H1 (cell line): ENCODE data around the gene SHLD3. TPM values are rescaled to one million over a fixed set of nuclear protein-coding genes. Genes with fewer than 3 reads are reported as not detected.

ENCODE experiments used
- CTCF ChIA-PET: fragments of 300-600 bp; sonication (Branson Sonifier 250); formaldehyde crosslinking; loops from one replicate; lab custom pipeline; 2021; ENCODE audit not compliant: partially characterized antibody; lab: Charles Lee
- POLR2A ChIA-PET: fragments of 300-600 bp; sonication (Branson Sonifier 250); formaldehyde crosslinking; loops from one replicate; lab custom pipeline; 2021; ENCODE audit warnings: inconsistent platforms; ENCODE audit not compliant: partially characterized antibody; lab: Charles Lee
- DNase-seq, 2 experiments: peaks; one replicate each; pipeline versions ENCODE4 v3.0.0 to v3.0.0-alpha.2; 2010 to 2022; ENCODE audit warnings: low spot score in 2 of 2, low read depth in 1 of 2, mixed read lengths in 1 of 2
- FAIRE-seq: peaks from 2 replicates; lab custom pipeline; 2011; peaks lifted over from hg19 to GRCh38; lab: Jason Lieb, UNC
- H2AFZ ChIP-seq: 2 replicates; pipeline ENCODE4 v1.8.1; 2012; ENCODE audit warnings: low read length, inconsistent platforms
- H2AK5ac ChIP-seq: 2 replicates; pipeline ENCODE4 v1.6.1; 2013; ENCODE audit warnings: low read depth, low read length
- H2BK120ac ChIP-seq: replicated peaks from 2 replicates; pipeline ENCODE3; 2013; ENCODE audit warnings: low read depth, low read length, inconsistent platforms
- H2BK12ac ChIP-seq: 2 replicates; pipeline ENCODE4 v1.6.1; 2013; ENCODE audit warnings: low read depth, low read length
- H2BK15ac ChIP-seq: 2 replicates; pipeline ENCODE4 v1.6.1; 2013; ENCODE audit warnings: low read length
- H2BK20ac ChIP-seq: 2 replicates; pipeline ENCODE4 v1.6.1; 2013; ENCODE audit warnings: low read length
- H2BK5ac ChIP-seq: 2 replicates; pipeline ENCODE4 v1.6.1; 2013; ENCODE audit warnings: low read depth, low read length
- H3K14ac ChIP-seq: 2 replicates; pipeline ENCODE4 v1.6.1; 2013; ENCODE audit warnings: inconsistent platforms; ENCODE audit not compliant: insufficient read length
- H3K18ac ChIP-seq: 2 replicates; pipeline ENCODE4 v1.6.1; 2013; ENCODE audit warnings: low read length; ENCODE audit errors: extremely low read depth
- H3K23ac ChIP-seq: 2 replicates; pipeline ENCODE4 v1.6.1; 2013; ENCODE audit warnings: inconsistent platforms; ENCODE audit not compliant: insufficient read length
- H3K23me2 ChIP-seq: 2 replicates; pipeline ENCODE4 v1.6.1; 2013; ENCODE audit warnings: low read depth, low read length
- H3K27ac ChIP-seq: 2 replicates; pipeline ENCODE4 v1.6.1; 2011; ENCODE audit warnings: low read depth, low read length, inconsistent platforms
- H3K27me3 ChIP-seq, 4 experiments: replicated peaks in 1 of 4; 1 replicate in 1 of 4; 2 replicates in 3 of 4; pipeline versions ENCODE4 v1.6.1 to v1.8.1; 2011 to 2013; ENCODE audit warnings: low read length in 3 of 4, mild to moderate bottlenecking in 3 of 4, inconsistent platforms in 2 of 4, mixed read lengths in 2 of 4, moderate library complexity in 1 of 4; ENCODE audit not compliant: control insufficient read depth in 3 of 4, insufficient read depth in 3 of 4; ENCODE audit errors: extremely low read depth in 1 of 4
- H3K36me3 ChIP-seq, 4 experiments: 2 replicates each; pipeline versions ENCODE4 v1.6.1 to v1.8.1; 2011 to 2013; ENCODE audit warnings: mild to moderate bottlenecking in 4 of 4, low read length in 3 of 4, moderate library complexity in 2 of 4, control low read depth in 1 of 4, inconsistent platforms in 1 of 4; ENCODE audit not compliant: insufficient read depth in 4 of 4, control insufficient read depth in 2 of 4
- H3K4ac ChIP-seq: replicated peaks from 2 replicates; pipeline ENCODE3; 2013; ENCODE audit warnings: low read length, low read depth, mixed read lengths, inconsistent platforms; ENCODE audit not compliant: insufficient read length
- H3K4me1 ChIP-seq, 4 experiments: replicated peaks in 1 of 4; 1 replicate in 1 of 4; 2 replicates in 3 of 4; pipeline versions ENCODE4 v1.6.1 to v1.8.1; 2011 to 2013; ENCODE audit warnings: low read length in 3 of 4, inconsistent platforms in 2 of 4, mixed read lengths in 1 of 4; ENCODE audit not compliant: insufficient read depth in 4 of 4, control insufficient read depth in 3 of 4
- H3K4me2 ChIP-seq, 2 experiments: 2 replicates each; pipeline versions ENCODE4 v1.6.1 to v1.8.1; 2011 to 2013; ENCODE audit warnings: low read depth in 2 of 2, low read length in 2 of 2, control low read depth in 1 of 2, inconsistent platforms in 1 of 2, mild to moderate bottlenecking in 1 of 2; ENCODE audit not compliant: insufficient read depth in 1 of 2
- H3K4me3 ChIP-seq, 4 experiments: fragments of 200-600, 300-600 bp in 1 of 4; sonication (generic), shearing (Covaris generic), sonication (Bioruptor Twin) in 1 of 4; 2 replicates each; pipeline versions ENCODE4 v1.5.1 to v1.8.1; 2011 to 2016; ENCODE audit warnings: low read length in 4 of 4, low read depth in 3 of 4, control low read depth in 2 of 4, inconsistent platforms in 2 of 4, mild to moderate bottlenecking in 2 of 4, mixed read lengths in 1 of 4, moderate library complexity in 1 of 4; ENCODE audit not compliant: insufficient read depth in 2 of 4; ENCODE audit errors: extremely low read depth in 1 of 4
- H3K56ac ChIP-seq: replicated peaks from 2 replicates; pipeline ENCODE3; 2013; ENCODE audit warnings: low read depth, mild to moderate bottlenecking, mixed read lengths, low read length, inconsistent platforms; ENCODE audit not compliant: insufficient read length
- H3K79me1 ChIP-seq: 2 replicates; pipeline ENCODE4 v1.6.1; 2013; ENCODE audit warnings: low read depth, low read length, control low read depth
- H3K79me2 ChIP-seq, 2 experiments: 2 replicates each; pipeline versions ENCODE4 v1.6.1 to v1.8.1; 2012 to 2013; ENCODE audit warnings: low read length in 2 of 2, mild to moderate bottlenecking in 2 of 2, inconsistent platforms in 1 of 2; ENCODE audit not compliant: insufficient read depth in 2 of 2, control insufficient read depth in 1 of 2
- H3K9ac ChIP-seq, 4 experiments: replicated peaks in 1 of 4; 1 replicate in 1 of 4; 2 replicates in 3 of 4; pipeline versions ENCODE4 v1.6.1 to v1.8.1; 2011 to 2013; ENCODE audit warnings: low read depth in 3 of 4, low read length in 3 of 4, control low read depth in 2 of 4, mild to moderate bottlenecking in 2 of 4, moderate library complexity in 2 of 4, inconsistent platforms in 1 of 4; ENCODE audit errors: extremely low read depth in 1 of 4
- H3K9me3 ChIP-seq, 2 experiments: 2 replicates each; pipeline versions ENCODE4 v1.6.1 to v1.8.1; 2012 to 2013; ENCODE audit warnings: mild to moderate bottlenecking in 2 of 2, moderate library complexity in 2 of 2, control low read depth in 1 of 2, inconsistent platforms in 1 of 2, low read depth in 1 of 2, low read length in 1 of 2, mixed read lengths in 1 of 2; ENCODE audit not compliant: insufficient read depth in 2 of 2
- H4K20me1 ChIP-seq, 2 experiments: replicated peaks in 1 of 2; 2 replicates each; pipeline versions ENCODE3 to v1.8.1; 2011 to 2013; ENCODE audit warnings: inconsistent platforms in 2 of 2, low read length in 2 of 2, mild to moderate bottlenecking in 1 of 2; ENCODE audit not compliant: insufficient read depth in 2 of 2, control insufficient read depth in 1 of 2
- H4K5ac ChIP-seq: 2 replicates; pipeline ENCODE4 v1.6.1; 2013; ENCODE audit warnings: low read length, low read depth, mixed read lengths, inconsistent platforms; ENCODE audit not compliant: insufficient read length
- H4K8ac ChIP-seq: 2 replicates; pipeline ENCODE4 v1.8.0; 2013; ENCODE audit warnings: mild to moderate bottlenecking, moderate library complexity, low read length, inconsistent platforms; ENCODE audit not compliant: insufficient read depth; ENCODE audit errors: extremely low read depth
- H4K91ac ChIP-seq: replicated peaks from 2 replicates; pipeline ENCODE3; 2013; ENCODE audit warnings: low read length, mixed read lengths, inconsistent platforms; ENCODE audit not compliant: insufficient read length
- CBX8 ChIP-seq: fragments of 300-800, 300-1000 bp; sonication (generic); IDR thresholded peaks from 2 replicates; pipeline ENCODE4 v1.7.1; 2016; ENCODE audit warnings: low read depth, low read length, borderline replicate concordance
- CHD2 ChIP-seq: IDR thresholded peaks from 2 replicates; pipeline ENCODE4 v1.6.1; 2012; ENCODE audit warnings: low read length, improper control_type of control experiment
- EGR1 ChIP-seq: IDR thresholded peaks from 2 replicates; pipeline ENCODE4 v1.6.1; 2011; ENCODE audit warnings: low read depth, low read length, borderline replicate concordance
- FOSL1 ChIP-seq: IDR thresholded peaks from 2 replicates; pipeline ENCODE4 v1.6.1; 2011; ENCODE audit warnings: mild to moderate bottlenecking, low read depth, low read length, moderate library complexity; ENCODE audit not compliant: insufficient read depth
- HDAC2 ChIP-seq, 2 experiments: fragments of 300-600 bp in 1 of 2; sonication (generic) in 1 of 2; IDR thresholded peaks; 2 replicates each; pipeline ENCODE4 v1.6.1; 2011 to 2012; ENCODE audit warnings: low read depth in 2 of 2, low read length in 2 of 2, mild to moderate bottlenecking in 2 of 2, moderate library complexity in 2 of 2, borderline replicate concordance in 1 of 2, inconsistent platforms in 1 of 2
- KDM1A ChIP-seq: fragments of 200-600, 300-600 bp; sonication (generic); IDR thresholded peaks from 2 replicates; pipeline ENCODE4 v1.7.1; 2016; ENCODE audit warnings: mild to moderate bottlenecking, low read length, borderline replicate concordance
- KDM4A ChIP-seq: IDR thresholded peaks from one replicate; pipeline ENCODE4 v1.7.1; 2012; ENCODE audit warnings: low read depth, mild to moderate bottlenecking, moderate library complexity, low read length, inconsistent platforms; ENCODE audit not compliant: severe bottlenecking
- MAFK ChIP-seq: IDR thresholded peaks from 2 replicates; pipeline ENCODE4 v1.6.1; 2012; ENCODE audit warnings: low read depth, mild to moderate bottlenecking, improper control_type of control experiment, low read length
- NANOG ChIP-seq: IDR thresholded peaks from 2 replicates; pipeline ENCODE4 v1.6.1; 2011; ENCODE audit warnings: low read length, low read depth, mild to moderate bottlenecking, inconsistent platforms; ENCODE audit not compliant: insufficient read depth, poor library complexity, severe bottlenecking
- NRF1 ChIP-seq: IDR thresholded peaks from 2 replicates; pipeline ENCODE4 v1.6.1; 2011; ENCODE audit warnings: mild to moderate bottlenecking, low read depth, low read length, improper control_type of control experiment
- POU5F1 ChIP-seq: IDR thresholded peaks from 2 replicates; pipeline ENCODE4 v1.6.1; 2011; ENCODE audit warnings: low read depth, mild to moderate bottlenecking, low read length, moderate library complexity
- SIN3A ChIP-seq, 2 experiments: IDR thresholded peaks in 1 of 2; conservative IDR thresholded peaks in 1 of 2; 2 replicates each; pipeline ENCODE4 v1.6.1; 2011 to 2012; ENCODE audit warnings: low read length in 2 of 2, improper control_type of control experiment in 1 of 2, low read depth in 1 of 2, mild to moderate bottlenecking in 1 of 2
- SRF ChIP-seq: IDR thresholded peaks from 2 replicates; pipeline ENCODE4 v1.6.1; 2011; ENCODE audit warnings: mild to moderate bottlenecking, low read depth, low read length, moderate library complexity
- TEAD4 ChIP-seq: IDR thresholded peaks from 2 replicates; pipeline ENCODE4 v1.6.1; 2012; ENCODE audit warnings: low read depth, low read length, inconsistent platforms, mixed read lengths
- polyA plus RNA-seq, 7 experiments: library from polyadenylated mRNA; depleted of rRNA in 3 of 7; stranded (reverse) in 5 of 7; unstranded in 2 of 7; fragments of >200 nt in 5 of 7; fragments of 200-250 nt in 2 of 7; gene quantifications; 1 replicate in 5 of 7; 2 replicates in 1 of 7; 4 replicates in 1 of 7; pipeline versions ENCODE4 v1.2.1 to v1.2.3, GENCODE V29; 2011 to 2013; ENCODE audit warnings: missing spikeins in 2 of 7, mixed read lengths in 2 of 7
- total RNA-seq: library from RNA; stranded (reverse); fragmentation: NEBNext Ultra II Directional; extraction: Animal tissue kit (Norgen Biotek cat#: 25700); gene quantifications from 2 replicates; pipeline ENCODE4 v1.2.1, GENCODE V29; 2021
- TF ChIP-seq, protein P1 (sequence below): IDR thresholded peaks from 2 replicates; pipeline ENCODE4 v1.6.1; 2012; ENCODE audit warnings: inconsistent platforms

Gene SHLD3
- total and polyA plus RNA-seq, 2 of the 8 experiments (the other 6 are each of a cell fraction or from before 2014, with no cell fraction given), result 1.9 to 3.2 TPM

DNA sequence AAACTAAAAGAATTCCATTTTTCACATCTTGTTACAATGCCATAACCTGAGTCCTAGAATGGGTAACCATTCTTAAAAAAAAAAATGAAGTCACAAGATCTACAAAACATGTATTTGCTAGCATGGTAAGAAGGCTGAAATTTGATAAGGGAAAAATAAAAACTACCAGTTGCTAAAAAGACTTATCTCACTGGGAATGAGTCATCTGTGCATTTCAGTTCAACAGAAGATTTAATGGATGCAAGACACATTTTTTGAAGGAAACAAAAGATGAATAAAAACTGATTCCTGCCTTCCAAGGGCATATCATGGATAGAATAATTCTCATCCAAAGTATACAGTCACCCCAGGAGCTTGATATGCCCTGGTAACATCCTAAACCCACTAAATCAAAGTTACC, 49.9 kb downstream of the SHLD3 start:
- no peak for DNase-seq
- ChIA-PET CTCF (interaction anchor here (0.6 to 7.8 kb wide), 5 partner anchors 10 to 1666 kb away, joined by 3 to 43 read pairs (median 3); no protein-coding TSS in a partner anchor), POLR2A (no interaction called here)
- Histone ChIP-seq H2BK15ac (no peak overlapping the region), H3K4me2 (no peak overlapping the region), H3K23me2 (no peaks in the 10 kb centered on the region), H4K91ac (no peak overlapping the region), H3K9ac (no peak overlapping the region), H4K20me1 (peaks cover 0 to 3% of the 10 kb centered on the region in 2 experiments), H3K79me2 (no peaks in the 10 kb centered on the region; a peak in 1 of 4 replicates), H3K14ac (no peak overlapping the region), H2AK5ac (no peak overlapping the region), H3K27me3 (no peaks in the 10 kb centered on the region), H3K4me1 (no peaks in the 10 kb centered on the region), H3K79me1 (no peaks in the 10 kb centered on the region), H3K18ac (no peak overlapping the region), H3K56ac (no peak overlapping the region), H3K4me3 (no peak overlapping the region), H4K8ac (no peak overlapping the region), H3K23ac (no peak overlapping the region), H2BK12ac (no peak overlapping the region), H2BK20ac (no peak overlapping the region), H2BK120ac (no peak overlapping the region), H3K36me3 (peaks cover 0 to 15% (median 2%) of the 10 kb centered on the region in 4 experiments; a peak in 3 of 8 replicates), H4K5ac (no peak overlapping the region), H2BK5ac (no peak overlapping the region), H2AFZ (no peak overlapping the region), H3K4ac (no peak overlapping the region), H3K27ac (no peak overlapping the region), H3K9me3 (no peaks in the 10 kb centered on the region)
- no peak for FAIRE-seq
- no peak for TF ChIP-seq MAFK
- TF ChIP-seq CHD2, result no peak
- no peak for TF ChIP-seq TEAD4
- TF ChIP-seq SIN3A (conservative IDR thresholded peaks at IDR 0.05 in 1 of 2, IDR thresholded peaks at IDR 0.05 in 1 of 2; ENCODE audit: low read depth in 1 of 2, low read length in 2 of 2), result no peak
- TF ChIP-seq POU5F1, result no peak
- TF ChIP-seq NANOG, result no peak
- no peak for TF ChIP-seq KDM1A
- TF ChIP-seq KDM4A, result no peak
- no peak for TF ChIP-seq NRF1
- TF ChIP-seq HDAC2 (IDR thresholded peaks at IDR 0.05; ENCODE audit: borderline replicate concordance in 1 of 2, low read depth in 2 of 2, low read length in 2 of 2), result no peak
- TF ChIP-seq SRF, result no peak
- TF ChIP-seq EGR1, result no peak
- TF ChIP-seq, protein P1, sequence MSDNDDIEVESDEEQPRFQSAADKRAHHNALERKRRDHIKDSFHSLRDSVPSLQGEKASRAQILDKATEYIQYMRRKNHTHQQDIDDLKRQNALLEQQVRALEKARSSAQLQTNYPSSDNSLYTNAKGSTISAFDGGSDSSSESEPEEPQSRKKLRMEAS, result no peak
- TF ChIP-seq CBX8, result no peak
- TF ChIP-seq FOSL1, result no peak
